Endothelial cell of umbilical vein (primary cell): ENCODE results near the gene ZZZ3.

Experiments
- EZH2 ChIP-seq: IDR thresholded peaks from 2 replicates; pipeline ENCODE4 v1.6.1; 2012; ENCODE audit warnings: borderline replicate concordance, low read depth, mild to moderate bottlenecking, moderate library complexity, low read length, inconsistent platforms; ENCODE audit not compliant: severe bottlenecking
- POLR2AphosphoS5 ChIP-seq: IDR thresholded peaks from 2 replicates; pipeline ENCODE4 v1.6.1; 2012; ENCODE audit warnings: low read depth, mild to moderate bottlenecking, control low read depth, low read length, moderate library complexity; ENCODE audit not compliant: insufficient read depth
- TF ChIP-seq, protein P1 (sequence below), 2 donors: IDR thresholded peaks; 1 replicate in 1 of 2; 2 replicates in 1 of 2; pipeline ENCODE4 v1.5.1; 2011; ENCODE audit warnings: low read length in 2 of 2, mild to moderate bottlenecking in 2 of 2, moderate library complexity in 2 of 2, control low read depth in 1 of 2, inconsistent platforms in 1 of 2, low read depth in 1 of 2; ENCODE audit not compliant: insufficient read depth in 1 of 2; ENCODE audit errors: extremely low read depth in 1 of 2

DNA sequence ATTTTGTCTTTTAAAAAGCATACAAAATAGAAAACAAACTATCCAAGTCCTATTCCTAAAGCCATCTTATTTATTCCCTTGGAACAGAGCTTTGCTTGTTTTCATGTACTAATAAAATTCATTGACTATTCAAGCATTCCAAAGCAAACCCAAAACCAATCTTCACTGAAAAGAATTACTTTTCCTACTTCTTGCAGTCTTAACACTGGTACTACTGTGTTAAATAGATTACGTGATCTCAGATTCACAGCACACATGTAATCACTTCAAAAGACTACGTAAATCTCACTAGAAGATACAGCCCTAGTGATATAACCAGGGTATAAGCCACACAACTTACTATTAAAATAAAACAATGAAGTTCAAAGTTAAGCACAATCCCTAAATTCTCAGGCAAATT is 39.0 kb downstream of the ZZZ3 start:
- no peak for TF ChIP-seq EZH2
- TF ChIP-seq POLR2AphosphoS5 = no peak
- TF ChIP-seq, protein P1, sequence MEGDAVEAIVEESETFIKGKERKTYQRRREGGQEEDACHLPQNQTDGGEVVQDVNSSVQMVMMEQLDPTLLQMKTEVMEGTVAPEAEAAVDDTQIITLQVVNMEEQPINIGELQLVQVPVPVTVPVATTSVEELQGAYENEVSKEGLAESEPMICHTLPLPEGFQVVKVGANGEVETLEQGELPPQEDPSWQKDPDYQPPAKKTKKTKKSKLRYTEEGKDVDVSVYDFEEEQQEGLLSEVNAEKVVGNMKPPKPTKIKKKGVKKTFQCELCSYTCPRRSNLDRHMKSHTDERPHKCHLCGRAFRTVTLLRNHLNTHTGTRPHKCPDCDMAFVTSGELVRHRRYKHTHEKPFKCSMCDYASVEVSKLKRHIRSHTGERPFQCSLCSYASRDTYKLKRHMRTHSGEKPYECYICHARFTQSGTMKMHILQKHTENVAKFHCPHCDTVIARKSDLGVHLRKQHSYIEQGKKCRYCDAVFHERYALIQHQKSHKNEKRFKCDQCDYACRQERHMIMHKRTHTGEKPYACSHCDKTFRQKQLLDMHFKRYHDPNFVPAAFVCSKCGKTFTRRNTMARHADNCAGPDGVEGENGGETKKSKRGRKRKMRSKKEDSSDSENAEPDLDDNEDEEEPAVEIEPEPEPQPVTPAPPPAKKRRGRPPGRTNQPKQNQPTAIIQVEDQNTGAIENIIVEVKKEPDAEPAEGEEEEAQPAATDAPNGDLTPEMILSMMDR (IDR thresholded peaks at IDR 0.05; ENCODE audit: extremely low read depth in 1 of 2, insufficient read depth in 1 of 2, low read depth in 1 of 2, low read length in 2 of 2) = no peak
